ENCODE data around the gene SMIM30.
"Not testable (repeated sequence)": the region's sequence is repeated elsewhere in the genome, so short reads cannot be mapped to it uniquely, and the experiment has no call there.

The SMIM30 gene, protein sequence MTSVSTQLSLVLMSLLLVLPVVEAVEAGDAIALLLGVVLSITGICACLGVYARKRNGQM

DNA sequence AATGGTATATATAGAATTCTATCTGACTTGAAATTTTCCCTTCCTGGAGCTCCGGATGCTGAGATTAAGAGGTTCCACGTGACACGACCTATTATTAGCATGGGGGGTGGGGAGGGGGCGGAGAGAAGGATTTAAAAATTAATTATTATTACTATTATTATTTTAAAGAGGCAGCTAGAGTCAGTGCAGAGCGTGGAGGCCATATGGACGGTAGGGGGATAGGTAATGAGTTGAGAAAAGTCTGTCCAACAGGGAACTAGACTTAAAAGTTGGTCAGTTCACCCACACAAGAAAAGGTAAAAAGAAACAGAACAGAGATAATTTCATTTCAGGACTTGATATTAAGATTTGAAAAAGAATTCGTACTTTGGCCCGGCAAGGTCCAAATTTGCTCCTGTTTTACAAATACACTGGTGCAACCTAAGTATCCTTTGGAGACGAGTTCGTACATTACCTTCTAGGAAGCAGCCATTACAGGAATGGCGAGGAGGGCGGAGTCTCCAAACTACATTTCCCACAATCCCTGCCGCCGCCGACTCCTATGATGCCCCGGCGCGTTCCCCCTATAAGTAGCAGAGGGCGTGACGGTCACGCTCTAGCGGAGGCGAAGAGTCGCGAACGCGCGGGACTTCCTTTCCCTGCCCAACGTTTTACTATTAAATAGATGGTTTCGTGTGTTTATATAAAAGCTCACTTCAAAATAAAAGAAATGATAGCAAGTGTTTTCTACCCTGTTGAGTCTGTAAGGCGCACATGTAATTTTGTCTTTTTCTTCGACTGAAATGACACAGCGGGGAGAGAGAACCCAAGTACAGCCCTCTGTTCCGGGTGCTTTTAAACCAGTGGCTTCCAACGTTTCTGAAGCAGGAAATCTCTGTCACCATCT, at the start of gene SMIM30:
TSS of gene SMIM30 (minus strand) at position 481 of the 886 bp plus-strand sequence. CDS start 976 bp downstream, outside the sequence.
- DNase-seq, result peak; percentile 90

DNA sequence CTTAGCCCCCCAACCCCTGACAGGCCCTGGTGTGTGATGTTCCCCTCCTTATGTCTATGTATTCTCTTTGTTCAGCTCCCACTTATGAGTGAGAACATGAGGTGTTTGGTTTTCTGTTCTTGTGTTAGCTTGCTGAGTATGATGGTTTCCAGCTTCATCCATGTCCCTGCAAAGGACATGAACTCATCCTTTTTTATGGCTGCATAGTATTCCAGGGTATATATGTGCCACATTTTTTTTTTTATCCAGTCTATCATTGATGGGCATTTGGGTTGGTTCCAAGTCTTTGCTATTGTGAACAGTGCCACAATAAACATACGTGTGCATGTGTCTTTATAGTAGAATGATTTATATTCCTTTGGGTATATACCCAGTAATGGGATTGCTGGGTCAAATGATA, 47.8 kb upstream of the SMIM30 start:
- not testable (repeated sequence) for DNase-seq

DNA sequence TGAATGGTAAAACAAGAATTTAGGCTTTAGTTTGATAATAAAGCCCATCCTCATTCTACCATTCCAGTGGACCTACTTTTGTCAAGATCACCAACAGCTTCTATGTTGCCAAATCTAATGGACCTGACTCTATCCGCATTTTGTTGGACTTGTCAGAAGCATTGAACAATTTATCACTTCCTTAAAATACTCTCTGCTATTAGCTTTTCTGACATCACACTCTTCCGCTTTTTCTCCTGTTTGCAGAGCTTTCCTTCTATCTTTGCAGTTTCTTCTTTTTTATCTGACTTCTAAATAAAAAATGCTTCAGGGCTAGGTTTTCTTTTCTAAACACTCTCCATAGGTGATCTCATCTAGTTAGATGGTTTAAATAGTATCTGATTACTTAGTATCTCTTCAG, 42.7 kb upstream of the SMIM30 start:
- no peak for DNase-seq

DNA sequence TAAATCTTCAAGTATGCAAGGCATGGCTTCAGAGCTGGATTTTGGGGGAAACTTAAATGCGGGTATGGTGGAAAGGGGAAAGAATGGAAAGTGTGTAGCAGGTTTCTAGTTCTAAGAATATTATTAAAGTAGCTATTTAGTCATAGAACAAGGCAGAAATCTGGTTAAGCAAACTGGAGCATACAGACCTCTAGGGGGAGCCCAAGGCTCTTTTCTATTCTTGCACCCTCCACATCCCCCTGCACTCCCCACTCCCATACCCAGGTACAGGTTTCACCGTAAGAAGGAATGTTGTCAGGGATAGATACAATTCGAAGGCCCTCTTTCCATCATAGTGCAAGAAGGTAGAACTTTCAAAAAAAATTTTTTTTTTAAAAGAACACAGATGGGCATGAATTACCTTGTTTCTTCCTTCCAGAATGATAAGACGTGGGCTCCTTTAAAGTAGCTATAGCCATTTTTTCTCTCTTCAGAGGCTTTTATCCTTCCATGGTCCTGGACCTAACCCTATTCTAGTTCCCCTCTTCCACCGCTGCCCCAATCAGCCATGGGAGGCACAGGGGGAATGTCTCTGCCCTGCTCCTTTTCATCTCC, 41.5 kb upstream of the SMIM30 start:
- DNase-seq, result no peak

DNA sequence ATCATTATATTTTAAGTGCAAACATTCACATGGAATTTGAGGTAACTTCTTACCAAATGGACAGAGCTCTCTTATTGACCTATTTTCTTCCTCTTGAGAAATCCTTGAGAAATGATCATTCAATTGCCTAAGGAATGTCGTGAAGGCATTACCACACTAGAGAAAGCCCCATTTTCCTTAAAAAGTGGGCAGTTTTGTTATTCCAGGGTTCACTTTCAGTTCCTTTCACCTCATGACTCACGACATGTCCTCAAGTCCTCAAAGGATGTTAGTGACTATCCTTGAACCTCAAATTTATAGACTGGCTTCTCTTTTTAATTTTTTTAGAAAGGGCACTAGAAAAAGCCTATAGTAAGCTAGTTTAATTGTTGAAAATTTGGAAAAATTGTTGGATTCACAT, 40.4 kb upstream of the SMIM30 start:
- DNase-seq, result no peak

DNA sequence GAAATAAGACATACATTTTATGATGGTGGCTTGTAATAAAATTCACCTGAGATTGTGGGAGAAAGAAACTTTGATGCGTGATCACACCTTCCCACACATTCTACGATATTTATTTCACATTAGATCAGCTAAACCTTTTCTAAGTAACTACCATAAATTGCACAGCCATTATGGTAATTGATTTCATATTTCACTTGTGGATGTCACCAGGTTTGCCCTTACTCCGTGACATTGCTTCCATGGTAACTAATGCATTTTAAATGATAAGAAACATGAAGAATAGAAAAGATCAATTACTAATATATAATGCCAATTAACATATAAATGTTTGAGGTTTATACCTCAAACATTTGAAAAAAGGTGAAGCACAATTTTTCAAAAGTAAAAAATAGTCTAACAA, 35.8 kb upstream of the SMIM30 start:
- no peak for DNase-seq

DNA sequence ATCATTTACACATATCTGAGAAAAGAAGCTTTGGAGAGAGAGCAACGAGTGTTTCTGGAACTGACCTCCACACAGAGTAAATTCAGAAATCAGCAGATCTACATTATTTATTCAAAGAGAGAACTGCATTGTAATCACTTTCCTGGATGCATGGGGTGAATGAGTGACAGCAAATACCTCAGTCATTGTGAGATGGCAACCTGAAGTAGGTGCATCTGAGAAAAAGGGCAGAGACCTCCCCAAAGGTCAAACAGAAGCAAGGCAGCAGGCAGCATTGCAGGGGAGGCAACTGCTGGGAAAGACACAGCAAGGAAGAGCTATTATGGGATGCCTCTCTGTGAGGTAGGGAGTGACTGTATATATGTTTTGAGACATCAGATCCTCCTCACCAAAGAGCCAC, 26.5 kb upstream of the SMIM30 start:
- no peak for DNase-seq

DNA sequence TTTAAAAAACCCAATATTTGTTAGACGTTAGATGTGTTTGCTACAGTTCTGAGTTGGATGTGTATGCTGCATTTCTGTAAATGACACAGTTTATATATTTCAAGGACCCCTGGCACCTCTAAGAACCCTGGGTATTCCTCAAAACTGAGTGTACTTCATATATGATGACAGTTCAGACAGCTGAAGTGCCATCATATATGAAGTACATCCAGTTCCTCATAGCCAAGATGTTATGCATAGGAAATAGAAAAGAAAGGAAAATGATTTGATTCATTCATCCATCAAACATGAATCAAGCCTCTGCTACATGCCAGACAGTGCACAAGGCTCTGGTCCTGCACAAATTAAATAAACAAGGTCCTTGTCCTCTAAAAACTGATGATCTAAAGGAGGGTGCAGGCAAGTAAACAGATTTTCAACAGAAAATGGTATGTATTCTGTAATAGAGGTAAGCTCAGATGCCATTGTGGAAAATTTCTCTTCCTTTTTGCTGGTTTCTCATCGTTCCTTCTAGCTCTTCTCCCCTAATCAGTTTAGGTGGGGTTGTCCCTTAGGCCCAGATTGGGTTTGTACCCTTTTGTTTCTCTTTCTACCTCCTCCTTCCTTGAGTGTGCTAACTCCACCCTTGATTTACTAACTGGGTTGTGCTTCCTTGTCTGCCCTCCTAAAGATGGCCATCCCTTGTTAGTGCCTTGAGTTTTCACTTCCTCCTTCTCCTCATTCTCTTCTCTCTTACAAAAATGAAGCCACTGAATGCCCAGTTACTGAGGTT, 25.3 kb upstream of the SMIM30 start:
- DNase-seq, result no peak

DNA sequence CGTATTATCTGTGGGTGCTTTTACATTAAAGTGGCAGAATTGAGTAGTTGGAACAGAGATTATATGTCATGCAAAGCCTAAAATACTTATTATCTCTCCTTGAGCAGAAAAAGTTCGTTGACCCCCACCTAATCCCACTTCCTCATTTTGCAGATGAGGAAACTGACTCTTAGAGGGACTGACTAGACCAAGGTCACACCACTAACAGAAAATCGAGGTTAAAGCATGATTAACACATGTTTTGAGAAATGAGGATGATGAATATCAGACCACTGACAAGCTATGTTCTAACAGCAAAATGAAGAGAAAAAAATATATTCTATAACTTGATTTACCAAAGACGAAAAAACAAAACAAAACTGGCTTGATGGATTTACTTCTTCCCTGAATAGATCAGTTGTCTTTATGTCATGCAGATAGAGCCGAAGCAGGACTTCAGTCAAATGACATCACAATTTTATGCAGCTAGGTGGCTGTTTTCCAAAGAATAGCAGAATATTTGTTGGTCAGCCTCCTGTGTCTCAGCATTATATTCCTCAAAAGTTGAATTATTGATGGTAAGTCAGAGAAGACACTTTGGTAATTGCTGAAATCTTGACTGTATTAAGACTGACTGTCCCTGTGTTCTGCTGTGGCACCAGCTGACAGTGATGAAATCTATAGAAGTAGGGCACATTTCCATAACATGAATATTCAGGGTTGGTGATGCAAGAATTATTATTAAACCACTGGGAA, 24.2 kb upstream of the SMIM30 start:
- no peak for DNase-seq

DNA sequence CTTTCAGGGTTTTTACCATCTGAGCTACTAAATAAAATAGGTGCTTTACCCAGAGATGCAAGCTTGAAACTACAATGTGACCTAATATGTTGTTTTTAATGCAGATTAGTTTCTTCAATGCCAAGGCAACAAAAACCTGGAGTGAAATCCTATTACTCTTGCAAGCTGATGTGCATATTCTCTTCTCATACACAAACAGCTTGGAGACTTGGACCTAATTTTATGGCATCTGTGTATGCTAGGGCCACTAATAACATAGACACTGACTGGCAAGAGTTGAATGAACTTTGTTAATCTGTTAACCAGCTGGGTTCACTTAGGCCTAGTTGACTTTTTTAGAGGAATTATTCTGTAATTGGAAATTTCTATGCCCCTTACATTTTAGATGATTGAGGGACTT, 23.4 kb upstream of the SMIM30 start:
- DNase-seq, result no peak

DNA sequence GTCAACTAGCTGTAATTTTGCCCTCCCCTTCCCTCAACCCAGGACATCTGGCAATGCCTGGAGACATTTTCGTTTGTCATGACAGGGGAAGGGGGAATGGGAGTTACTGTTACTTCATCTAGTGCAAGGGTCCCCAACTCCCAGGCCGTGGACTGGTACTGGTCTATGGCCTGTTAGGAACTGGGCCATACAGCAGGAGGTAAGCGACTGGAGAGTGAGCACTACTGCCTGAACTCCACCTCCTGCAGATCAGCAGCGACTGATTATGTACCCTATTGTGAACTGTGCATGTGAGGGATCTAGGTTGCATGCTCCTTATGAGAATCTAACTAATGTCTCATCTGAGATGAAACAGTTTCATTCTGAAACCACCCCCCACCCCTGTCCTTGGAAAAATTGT, 22.6 kb upstream of the SMIM30 start:
- no peak for DNase-seq

DNA sequence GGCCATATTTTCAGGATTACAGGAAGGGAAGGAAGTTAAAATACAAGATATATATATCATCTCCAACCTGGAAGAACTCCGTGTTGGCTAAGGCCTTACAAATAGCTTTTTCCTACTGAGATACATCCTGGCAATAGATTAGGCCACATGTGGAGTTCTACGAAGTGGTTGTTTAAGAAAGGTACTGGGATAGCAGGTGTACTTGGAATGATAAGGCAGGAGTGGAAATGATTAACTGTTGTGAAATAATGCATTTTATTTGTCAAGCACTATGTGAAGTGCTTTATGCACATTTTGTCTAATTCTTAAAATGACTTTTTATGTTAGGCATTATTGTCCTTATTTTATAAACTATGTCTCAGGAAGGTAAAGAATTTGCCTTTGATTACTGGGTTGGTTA, 18.9 kb upstream of the SMIM30 start:
- DNase-seq, result no peak

DNA sequence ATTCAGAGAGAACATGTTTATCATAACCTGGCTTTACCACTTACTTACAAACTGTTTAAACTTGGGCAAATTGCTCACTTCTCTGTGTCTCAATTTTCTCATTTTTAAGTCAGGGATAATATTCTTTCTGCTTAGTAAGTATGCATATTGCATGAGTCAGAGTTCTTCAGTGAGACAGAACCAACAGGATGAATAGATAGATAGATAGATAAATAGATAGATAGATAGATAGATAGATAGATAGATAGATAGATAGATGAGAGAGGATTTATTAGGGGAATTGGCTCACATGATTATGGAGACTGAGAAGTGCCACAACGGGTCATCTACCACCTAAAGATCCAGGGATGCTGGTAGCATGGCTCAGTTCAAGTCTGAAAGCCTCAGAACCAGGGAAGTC, 15.7 kb upstream of the SMIM30 start:
- DNase-seq, result no peak

DNA sequence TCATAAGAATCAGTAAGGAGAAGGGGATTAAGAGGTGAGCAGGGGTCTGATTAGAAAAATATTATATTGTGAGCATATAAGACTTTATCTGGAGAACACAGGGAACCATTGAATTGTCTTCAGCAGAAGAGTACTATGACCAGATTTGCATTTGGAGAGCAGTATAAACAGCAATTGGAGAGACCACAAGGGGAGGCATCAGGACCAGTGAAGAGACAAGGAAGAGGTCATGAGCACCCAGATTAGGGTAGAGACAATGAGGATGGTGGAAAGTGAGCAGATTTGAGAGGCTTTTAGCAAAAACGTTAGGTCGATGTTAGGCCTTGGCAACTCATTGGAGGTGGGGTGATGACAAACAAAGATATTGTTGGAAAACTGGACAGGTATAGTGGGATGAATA, 13.0 kb upstream of the SMIM30 start:
- DNase-seq, result no peak

DNA sequence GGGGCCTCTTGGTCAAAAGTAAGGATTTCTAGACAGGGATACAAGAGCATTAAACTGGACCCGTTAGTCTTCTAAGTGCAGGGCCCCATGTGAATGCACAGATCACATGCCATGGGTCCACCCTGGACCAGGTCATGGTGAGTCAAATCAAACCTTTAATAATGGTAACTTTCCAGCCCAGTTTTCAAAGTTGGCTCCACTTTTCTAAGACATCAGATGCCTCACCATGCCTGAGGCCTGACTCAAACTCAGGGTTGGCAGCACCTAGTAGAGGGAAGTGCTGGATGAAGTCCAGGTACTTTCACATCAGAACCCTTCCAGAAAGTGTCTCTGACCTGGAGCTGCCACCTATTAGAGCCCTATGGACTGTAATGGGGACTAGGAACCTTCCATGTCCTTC, 9.7 kb upstream of the SMIM30 start:
- no peak for DNase-seq

DNA sequence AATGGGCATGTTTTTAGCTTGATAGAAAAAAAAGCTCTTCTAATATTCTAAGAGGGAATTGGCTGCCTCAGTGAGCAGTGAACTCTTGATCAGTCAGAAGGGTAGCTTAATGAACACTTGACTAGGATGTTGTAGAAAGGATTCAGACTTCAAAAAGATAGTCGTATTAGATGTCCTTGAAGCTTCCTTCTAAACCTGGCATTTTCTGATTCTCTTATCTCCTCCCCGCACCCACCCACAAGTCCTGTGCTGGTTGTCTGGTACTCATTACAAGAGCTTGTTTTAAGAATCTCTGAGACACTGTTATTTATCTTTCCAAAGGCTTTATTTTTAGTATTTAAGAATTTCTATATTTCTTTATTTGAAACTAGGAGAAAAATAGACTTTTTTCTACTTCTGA, 7.4 kb upstream of the SMIM30 start:
- DNase-seq, result no peak

DNA sequence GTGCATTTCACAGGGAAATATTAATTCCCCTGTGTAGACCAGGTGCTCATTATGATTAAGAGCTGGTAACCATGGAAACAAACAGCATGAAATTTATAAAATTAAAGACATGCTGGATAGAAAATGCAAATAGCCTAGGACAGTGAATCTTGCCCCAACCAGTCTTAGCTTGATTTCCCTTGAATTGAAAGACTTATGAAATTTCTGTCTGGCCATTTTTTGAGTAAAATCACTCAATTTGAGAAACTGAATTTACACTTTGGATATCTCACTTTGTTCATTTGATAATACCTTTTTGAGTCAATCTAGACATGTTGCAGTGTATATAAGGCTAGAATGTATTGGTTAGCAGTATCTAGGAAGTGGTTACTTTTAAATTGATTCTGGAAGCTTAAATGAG, 4.4 kb upstream of the SMIM30 start:
- DNase-seq, result no peak

DNA sequence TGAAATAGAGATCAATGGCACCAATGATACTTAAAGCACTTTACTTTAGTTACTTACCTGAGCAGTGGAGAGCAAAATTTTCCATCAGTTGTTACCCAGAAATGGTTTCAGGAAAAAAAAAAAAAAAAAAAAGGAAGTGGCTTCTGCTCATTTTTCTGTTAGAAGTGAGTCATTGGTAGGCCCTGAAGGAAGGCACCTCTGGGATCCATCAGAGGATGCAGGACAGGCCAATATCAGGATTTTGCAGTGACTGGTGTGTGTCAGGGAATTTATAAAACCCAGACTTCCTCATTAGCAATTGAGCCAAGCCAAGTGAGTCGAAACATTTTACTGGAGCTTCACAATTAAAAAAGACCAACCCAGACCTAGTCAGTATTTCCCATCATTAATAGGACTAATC, 2.3 kb upstream of the SMIM30 start:
- DNase-seq, result no peak

DNA sequence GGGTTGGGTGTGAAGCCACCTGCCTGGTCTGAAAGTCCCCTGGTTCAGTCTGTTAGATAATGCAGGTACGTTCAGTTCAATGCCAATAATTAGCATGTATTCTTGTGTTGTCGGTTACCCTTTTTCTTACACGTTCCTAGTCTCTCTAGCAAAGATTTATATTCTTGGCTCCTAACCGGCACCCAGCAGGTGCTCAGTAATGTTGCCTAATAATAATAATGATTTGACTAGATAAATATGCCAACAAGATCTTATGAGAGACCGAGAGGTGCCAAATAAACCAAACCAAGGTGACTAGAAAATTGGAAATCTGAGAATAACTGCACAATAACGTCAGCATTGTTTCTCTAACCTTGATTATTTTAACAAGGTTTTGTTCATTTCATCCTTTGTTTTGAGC, 1.1 kb upstream of the SMIM30 start:
- DNase-seq, result no peak

DNA sequence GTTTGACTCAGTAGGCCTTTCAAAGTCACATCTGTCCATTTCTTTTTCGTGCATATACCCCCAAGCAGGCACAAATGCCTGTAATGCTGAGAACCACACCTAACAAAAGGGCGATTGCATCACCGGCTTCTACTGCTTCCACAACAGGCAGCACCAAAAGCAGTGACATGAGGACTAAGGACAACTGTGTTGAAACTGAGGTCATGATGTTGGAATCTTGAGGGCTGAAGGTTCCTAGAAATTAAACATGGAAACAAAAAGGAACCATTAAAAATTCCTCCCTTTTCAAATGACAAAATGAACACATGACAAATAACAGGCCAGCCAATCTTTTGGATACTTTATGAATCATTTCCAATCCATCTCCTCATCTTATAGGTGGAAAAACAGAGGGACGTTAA, 980 bp downstream of the SMIM30 start:
- not testable (repeated sequence) for DNase-seq

DNA sequence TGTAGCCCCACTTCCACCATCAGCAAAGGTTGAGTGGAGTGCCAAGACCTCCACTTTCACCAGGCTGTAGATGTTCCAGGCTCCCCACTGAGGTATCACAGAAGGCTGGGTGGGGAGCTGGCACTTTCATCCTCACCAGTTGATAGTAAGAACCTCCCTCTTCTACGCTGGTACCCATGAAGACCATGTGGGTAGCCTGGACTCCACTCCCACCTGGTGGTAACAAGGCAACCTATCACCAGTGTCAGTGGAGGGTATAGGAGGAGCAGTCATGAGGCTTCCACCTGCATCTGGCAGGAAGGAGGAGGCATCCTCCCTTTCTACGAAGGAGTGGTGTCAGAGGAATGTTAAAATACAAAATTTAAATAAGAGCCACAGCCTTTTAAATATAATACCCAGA, 4.4 kb downstream of the SMIM30 start:
- DNase-seq, result no peak

DNA sequence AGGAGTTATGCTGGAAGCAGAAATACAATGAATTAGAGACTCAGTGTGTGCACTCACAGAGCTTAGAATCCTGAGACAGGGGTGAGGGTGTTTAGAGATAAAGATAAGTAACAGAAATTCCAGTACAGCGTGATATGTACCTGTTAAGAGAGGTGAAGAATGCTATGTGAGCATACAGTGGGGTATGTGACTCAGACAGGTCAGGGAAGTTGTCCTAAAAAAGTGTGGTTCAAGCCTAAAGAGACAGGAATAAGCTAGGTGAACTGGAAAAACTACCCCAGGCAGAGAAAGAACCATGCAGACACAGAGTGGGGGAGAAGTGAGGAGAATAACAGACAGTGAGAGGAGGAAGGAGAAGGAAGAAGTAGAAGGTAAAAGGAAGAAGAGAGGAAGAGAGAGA, 8.6 kb downstream of the SMIM30 start:
- DNase-seq, result no peak

DNA sequence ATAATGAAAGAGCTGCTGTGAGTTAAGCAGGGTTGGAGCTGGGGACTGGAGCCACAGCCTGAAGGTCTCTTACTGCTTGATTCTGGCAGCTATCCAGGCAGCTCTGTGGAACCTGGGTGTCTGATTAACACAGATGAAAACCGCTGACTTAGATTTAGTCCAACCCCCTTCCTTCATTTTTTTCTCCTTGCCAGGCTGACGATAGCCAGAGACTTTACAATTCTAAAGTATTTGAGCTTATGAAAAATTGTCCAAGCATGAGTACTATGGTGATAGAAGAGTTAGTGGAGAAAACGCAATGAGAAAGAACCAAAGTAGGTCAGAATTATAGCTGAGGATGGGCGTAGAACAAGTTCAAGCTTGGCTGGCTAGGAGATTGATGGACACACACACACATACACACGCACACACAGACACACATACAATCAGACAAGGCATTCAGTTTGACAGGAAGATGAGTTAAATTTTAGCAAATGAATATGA, 18.2 kb downstream of the SMIM30 start:
- DNase-seq, result no peak
